ENCODE data around the gene TSPAN2.

GRCh38 chr1:115077286-115077983 lies 11.9 kb downstream of the TSPAN2 start:
- TF ChIP-seq POLR2A (IDR thresholded peaks at IDR 0.05) = no peak
- TF ChIP-seq CTCF (IDR thresholded peaks at IDR 0.05) = no peak
- no peak for TF ChIP-seq POLR2AphosphoS5 (IDR thresholded peaks at IDR 0.05)
